Measurements from ENCODE around the gene KCNJ9.

The KCNJ9 gene

GRCh38 chr1:160127865-160128523 lies 46.7 kb downstream of the KCNJ9 start:
- no peak for DNase-seq

DNA sequence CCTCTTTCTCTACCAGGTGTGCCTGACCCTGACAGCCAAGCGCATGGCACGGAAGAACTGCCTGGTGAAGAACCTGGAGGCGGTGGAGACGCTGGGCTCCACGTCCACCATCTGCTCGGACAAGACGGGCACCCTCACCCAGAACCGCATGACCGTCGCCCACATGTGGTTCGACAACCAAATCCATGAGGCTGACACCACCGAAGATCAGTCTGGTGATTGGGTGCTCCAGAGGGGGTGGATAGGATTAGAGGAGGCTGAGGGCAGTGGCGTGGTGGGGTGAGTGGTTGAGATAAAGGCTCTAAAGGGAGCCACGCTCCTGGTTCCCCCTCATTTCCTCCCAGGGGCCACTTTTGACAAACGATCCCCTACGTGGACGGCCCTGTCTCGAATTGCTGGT lies 47.3 kb downstream of the KCNJ9 start:
- no peak for DNase-seq

DNA sequence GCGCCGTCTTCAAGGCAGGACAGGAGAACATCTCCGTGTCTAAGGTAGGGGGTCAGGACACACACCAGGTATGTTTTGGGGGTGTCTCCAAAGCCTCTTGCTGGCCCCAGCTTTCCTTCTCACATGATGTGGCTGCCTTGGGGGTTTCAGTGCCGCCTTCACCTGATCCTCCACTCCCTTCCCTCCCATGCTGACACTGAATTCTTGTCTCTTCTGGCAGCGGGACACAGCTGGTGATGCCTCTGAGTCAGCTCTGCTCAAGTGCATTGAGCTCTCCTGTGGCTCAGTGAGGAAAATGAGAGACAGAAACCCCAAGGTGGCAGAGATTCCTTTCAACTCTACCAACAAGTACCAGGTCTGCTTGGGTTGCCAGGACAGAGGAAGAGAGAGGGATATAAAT lies 47.7 kb downstream of the KCNJ9 start:
- DNase-seq: no peak

GRCh38 chr1:160129558-160129957 lies 48.2 kb downstream of the KCNJ9 start:
- DNase-seq: no peak

DNA sequence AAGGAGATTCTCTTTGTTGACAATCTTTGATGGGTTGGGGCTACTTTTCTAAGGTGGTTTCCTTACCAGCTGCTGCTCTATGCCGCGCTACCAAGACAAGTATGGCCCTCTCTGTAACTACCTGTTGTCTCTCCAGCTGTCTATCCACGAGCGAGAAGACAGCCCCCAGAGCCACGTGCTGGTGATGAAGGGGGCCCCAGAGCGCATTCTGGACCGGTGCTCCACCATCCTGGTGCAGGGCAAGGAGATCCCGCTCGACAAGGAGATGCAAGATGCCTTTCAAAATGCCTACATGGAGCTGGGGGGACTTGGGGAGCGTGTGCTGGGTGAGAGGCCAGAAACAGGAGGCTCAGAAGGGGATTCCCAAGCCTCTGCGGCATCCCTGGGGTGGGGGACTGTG lies 48.6 kb downstream of the KCNJ9 start:
- no peak for DNase-seq

- DNase-seq: no peak
Observed at GRCh38 chr1:160130486-160130885, 49.1 kb downstream of the KCNJ9 start.

DNA sequence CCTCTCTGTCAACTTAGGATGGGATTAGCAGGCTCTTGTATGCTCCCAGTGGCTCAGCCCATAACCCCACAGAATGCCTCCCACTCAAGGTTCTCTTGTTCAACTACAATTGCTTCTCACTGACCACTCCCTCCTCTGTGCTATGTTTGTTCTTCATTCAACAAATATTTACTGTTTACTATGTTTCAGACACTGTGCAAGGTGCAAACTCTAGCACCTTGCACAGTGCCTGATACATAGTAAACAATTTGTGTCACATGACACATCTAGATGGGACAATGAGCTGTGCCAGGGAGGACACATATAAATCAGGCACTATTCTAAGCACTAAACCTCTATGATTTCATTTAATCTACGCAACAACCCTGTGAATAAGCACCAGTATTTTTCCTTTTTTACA lies 49.6 kb downstream of the KCNJ9 start:
- no peak for DNase-seq

DNA sequence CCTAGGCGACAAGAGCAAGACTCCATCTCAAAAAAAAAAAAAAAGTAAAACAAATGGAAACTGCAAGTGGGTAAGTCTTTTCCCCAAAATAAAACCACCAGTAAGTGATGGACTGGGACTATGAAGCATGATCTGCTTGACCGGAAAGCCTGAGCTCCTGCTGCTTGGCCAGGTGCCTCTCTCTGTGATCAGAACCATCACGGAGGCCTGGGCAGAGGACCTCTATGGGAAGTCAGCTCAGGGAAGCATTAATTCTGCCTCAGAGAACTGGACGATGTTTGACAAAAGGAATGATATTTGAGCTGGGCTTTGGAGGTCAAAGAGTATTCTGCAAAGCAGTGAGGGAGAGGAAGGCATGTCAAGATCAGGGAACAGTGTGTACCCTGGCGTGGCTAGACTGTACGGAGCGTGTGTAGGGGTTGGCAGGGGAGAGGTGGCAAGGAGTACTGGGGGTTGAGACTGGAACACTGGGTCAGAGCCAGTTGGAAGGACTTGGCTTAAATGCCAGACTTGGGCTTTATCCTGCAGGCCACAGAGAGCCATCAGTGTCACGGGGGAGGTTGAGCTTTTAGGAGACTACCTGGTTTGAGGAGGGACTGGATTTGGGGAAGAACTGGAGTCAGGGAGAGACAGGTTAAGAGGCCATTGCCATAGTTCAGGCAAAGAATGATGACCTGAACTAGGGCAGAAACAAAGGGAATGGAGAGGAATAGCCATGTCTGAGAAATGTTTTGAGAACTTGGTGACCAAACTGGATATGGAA lies 50.6 kb downstream of the KCNJ9 start:
- DNase-seq: no peak

DNA sequence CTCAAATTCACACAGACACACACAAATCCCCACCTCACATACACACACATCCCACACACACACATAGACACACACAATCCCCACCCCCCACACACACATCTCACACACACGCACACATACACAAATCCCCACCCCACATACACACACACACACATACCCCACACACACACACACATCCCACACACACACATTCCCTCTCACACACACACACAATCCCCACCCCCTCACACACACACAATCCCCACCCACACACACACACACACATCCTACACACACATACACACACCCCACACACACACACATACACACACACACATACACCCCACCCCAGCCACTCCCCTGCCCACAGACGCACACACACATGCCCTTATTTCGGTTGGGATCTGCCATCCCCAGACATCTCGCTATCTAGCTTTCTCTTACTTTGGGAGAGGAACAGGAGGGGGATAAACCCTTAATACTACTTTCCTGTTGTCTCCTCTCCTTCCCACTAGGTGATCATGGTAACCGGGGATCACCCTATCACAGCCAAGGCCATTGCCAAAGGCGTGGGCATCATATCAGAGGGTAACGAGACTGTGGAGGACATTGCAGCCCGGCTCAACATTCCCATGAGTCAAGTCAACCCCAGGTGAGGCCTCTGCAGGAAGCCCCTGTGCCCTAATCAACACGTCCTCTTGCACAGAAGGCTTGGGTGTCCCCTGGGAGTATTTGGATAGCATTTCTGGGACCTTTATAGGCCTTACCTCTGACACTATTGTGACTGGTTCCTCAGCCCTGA lies 52.8 kb downstream of the KCNJ9 start:
- DNase-seq: no peak

DNA sequence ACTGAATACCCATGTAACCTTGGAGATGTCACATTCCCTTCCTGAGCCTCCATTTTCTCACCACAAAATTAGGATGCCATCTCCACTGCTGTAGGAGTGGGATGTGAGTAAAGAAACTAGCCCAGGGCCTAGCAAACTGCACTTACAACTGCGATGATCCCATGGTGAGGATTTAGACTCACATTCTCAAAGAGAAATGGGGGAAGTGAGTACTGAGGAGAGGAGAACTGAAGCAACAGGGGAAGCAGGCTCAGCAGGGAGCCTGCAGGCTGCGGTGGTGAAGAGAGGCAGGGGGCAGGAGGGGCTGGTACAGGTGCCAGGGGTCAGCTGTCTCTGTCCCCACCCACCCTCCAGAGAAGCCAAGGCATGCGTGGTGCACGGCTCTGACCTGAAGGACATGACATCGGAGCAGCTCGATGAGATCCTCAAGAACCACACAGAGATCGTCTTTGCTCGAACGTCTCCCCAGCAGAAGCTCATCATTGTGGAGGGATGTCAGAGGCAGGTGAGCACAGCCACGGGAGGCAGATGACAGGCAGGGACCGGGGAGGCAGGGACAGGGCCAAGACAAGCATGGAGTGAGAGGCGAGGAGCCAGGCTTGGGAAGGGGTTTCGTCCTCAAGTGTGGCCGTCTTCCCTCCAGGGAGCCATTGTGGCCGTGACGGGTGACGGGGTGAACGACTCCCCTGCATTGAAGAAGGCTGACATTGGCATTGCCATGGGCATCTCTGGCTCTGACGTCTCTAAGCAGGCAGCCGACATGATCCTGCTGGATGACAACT lies 53.6 kb downstream of the KCNJ9 start:
- DNase-seq: no peak

- no peak for DNase-seq
Observed at GRCh38 chr1:160136121-160136925, 55.0 kb downstream of the KCNJ9 start.

- no peak for DNase-seq
Observed at GRCh38 chr1:160136926-160137200, 55.5 kb downstream of the KCNJ9 start.

DNA sequence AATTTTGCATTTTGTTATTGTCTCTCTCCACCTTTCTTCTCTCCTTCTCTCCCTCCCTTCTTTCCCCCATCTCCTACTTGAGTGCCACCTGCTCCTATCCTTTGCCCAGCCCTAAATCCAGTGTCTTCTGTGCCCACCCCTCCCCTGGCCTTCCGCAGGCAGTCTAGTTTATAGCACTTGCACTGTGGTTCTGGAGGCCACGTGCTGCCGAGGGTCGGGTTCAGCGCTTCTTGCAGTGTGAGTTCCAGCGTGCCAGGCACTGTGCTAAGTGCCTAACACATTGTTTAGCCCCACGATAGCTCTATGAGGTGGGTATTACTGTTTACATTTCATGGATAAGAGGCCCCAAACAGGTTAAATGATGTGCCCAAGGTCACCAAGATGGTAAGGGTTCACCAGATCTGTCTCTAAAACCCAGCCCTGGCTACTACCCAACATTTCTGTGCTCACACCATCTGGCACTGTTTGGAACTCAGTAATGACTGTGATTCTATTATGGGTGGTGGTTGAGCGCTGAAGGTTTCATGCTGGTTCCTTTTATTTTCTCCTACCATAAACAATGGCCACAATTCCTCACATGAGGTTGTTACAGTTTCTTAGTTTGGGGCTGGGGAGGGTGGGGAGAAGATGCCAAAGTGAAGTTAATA lies 56.0 kb downstream of the KCNJ9 start:
- no peak for DNase-seq

- DNase-seq: no peak
Observed at GRCh38 chr1:160139840-160140239, 58.5 kb downstream of the KCNJ9 start.
